OCI-LY1 (cell line): Measurements from ENCODE around the gene INPP5A.

Source experiments
- H2AFZ ChIP-seq: fragments of 200-600 bp; sonication (generic), shearing (Covaris generic); 2 replicates; pipeline ENCODE4 v1.6.0; 2014; ENCODE audit warnings: antibody characterized with exemption, mild to moderate bottlenecking, low read length
- H3F3A ChIP-seq: fragments of 200-600 bp; sonication (generic), shearing (Covaris generic); 2 replicates; pipeline ENCODE4 v1.6.0; 2014; ENCODE audit warnings: mild to moderate bottlenecking, antibody characterized with exemption, low read length, moderate library complexity; ENCODE audit not compliant: insufficient read depth
- H3K27ac ChIP-seq: fragments of 200-600 bp; sonication (generic); 2 replicates; pipeline ENCODE4 v1.5.1; 2014; ENCODE audit warnings: low read length, mixed run types, mild to moderate bottlenecking, low read depth; ENCODE audit not compliant: poor library complexity, severe bottlenecking
- H3K27me3 ChIP-seq: fragments of 200-600 bp; sonication (generic); 2 replicates; pipeline ENCODE4 v1.6.0; 2014; ENCODE audit warnings: antibody characterized with exemption, mild to moderate bottlenecking, low read length, moderate library complexity; ENCODE audit not compliant: insufficient read depth
- H3K36me3 ChIP-seq: fragments of 200-600 bp; sonication (generic); 2 replicates; pipeline ENCODE4 v1.6.1; 2014; ENCODE audit warnings: mild to moderate bottlenecking, antibody characterized with exemption, low read length, moderate library complexity, mixed read lengths; ENCODE audit not compliant: insufficient read depth
- H3K4me1 ChIP-seq: fragments of 200-600 bp; sonication (generic); 2 replicates; pipeline ENCODE4 v1.5.1; 2014; ENCODE audit warnings: mild to moderate bottlenecking, low read length, moderate library complexity; ENCODE audit not compliant: insufficient read depth, severe bottlenecking
- H3K4me2 ChIP-seq: fragments of 200-600 bp; sonication (generic), shearing (Covaris generic); 2 replicates; pipeline ENCODE4 v1.6.1; 2014; ENCODE audit warnings: low read length
- H3K4me3 ChIP-seq: fragments of 200-600 bp; sonication (generic); 2 replicates; pipeline ENCODE4 v1.5.1; 2014; ENCODE audit warnings: low read length, low read depth, mild to moderate bottlenecking, mixed read lengths; ENCODE audit not compliant: poor library complexity, severe bottlenecking
- H3K79me2 ChIP-seq: fragments of 200-600 bp; shearing (Covaris generic); 2 replicates; pipeline ENCODE4 v1.6.1; 2016; ENCODE audit warnings: mixed run types, low read length, mixed read lengths; ENCODE audit not compliant: insufficient read depth
- H3K9ac ChIP-seq: fragments of 200-600 bp; sonication (generic), shearing (Covaris generic); 2 replicates; pipeline ENCODE4 v1.6.1; 2014; ENCODE audit warnings: mild to moderate bottlenecking, low read length, mixed read lengths
- H3K9me2 ChIP-seq: fragments of 200-600 bp; sonication (generic), shearing (Covaris generic); 2 replicates; pipeline ENCODE4 v1.6.1; 2014; ENCODE audit warnings: low read depth, mild to moderate bottlenecking, low read length, mixed read lengths
- H3K9me3 ChIP-seq: fragments of 200-600 bp; shearing (Covaris generic); 2 replicates; pipeline ENCODE4 v1.6.1; 2014; ENCODE audit warnings: low read length, mixed read lengths
- H4K20me1 ChIP-seq: fragments of 200-600 bp; sonication (generic), shearing (Covaris generic); 2 replicates; pipeline ENCODE4 v1.6.0; 2016; ENCODE audit warnings: mild to moderate bottlenecking, low read length; ENCODE audit not compliant: insufficient read depth
- EZH2 ChIP-seq: fragments of 200-600 bp; sonication (generic), shearing (Covaris generic); IDR thresholded peaks from 2 replicates; pipeline ENCODE4 v1.8.0; 2017; ENCODE audit warnings: borderline replicate concordance, mixed run types, mild to moderate bottlenecking, antibody characterized with exemption, low read length, moderate library complexity, mixed read lengths
- TF ChIP-seq, protein P1 (sequence below): fragments of 200-600 bp; sonication (generic), shearing (Covaris generic); IDR thresholded peaks from 2 replicates; pipeline ENCODE4 v1.5.1; 2017; ENCODE audit warnings: mild to moderate bottlenecking, antibody characterized with exemption, low read length, moderate library complexity, mixed read lengths

Gene INPP5A

DNA sequence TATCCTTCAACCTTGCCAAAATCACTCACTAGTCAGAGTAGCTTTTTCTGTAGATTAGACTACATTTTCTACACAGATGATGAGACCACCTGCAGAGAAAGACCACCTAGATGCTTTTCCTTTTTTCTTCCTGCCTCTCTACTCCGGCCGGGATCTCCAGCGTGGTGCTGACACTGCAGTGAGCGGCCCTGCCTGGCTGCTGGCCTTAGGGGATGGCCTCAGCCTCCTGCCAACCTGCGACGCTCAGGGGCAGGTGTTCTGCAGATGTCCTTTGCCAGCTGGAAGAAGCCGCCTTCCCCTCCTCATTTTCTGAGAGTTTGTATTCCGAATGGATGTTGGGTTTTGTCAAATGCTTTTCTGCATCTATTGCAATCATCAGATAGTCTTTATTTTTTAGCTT lies 291.8 kb downstream of the INPP5A start:
- Histone ChIP-seq H3K36me3 (no peaks in the 10 kb centered on the region), H3K4me1 (no peaks in the 10 kb centered on the region), H2AFZ (no peak overlapping the region), H3F3A (no peaks in the 10 kb centered on the region), H3K4me2 (no peak overlapping the region), H4K20me1 (no peaks in the 10 kb centered on the region), H3K4me3 (no peak overlapping the region), H3K9me3 (no peaks in the 10 kb centered on the region), H3K9me2 (no peaks in the 10 kb centered on the region), H3K79me2 (no peaks in the 10 kb centered on the region), H3K27me3 (no peaks in the 10 kb centered on the region), H3K9ac (no peak overlapping the region), H3K27ac (no peak overlapping the region)
- TF ChIP-seq, protein P1, sequence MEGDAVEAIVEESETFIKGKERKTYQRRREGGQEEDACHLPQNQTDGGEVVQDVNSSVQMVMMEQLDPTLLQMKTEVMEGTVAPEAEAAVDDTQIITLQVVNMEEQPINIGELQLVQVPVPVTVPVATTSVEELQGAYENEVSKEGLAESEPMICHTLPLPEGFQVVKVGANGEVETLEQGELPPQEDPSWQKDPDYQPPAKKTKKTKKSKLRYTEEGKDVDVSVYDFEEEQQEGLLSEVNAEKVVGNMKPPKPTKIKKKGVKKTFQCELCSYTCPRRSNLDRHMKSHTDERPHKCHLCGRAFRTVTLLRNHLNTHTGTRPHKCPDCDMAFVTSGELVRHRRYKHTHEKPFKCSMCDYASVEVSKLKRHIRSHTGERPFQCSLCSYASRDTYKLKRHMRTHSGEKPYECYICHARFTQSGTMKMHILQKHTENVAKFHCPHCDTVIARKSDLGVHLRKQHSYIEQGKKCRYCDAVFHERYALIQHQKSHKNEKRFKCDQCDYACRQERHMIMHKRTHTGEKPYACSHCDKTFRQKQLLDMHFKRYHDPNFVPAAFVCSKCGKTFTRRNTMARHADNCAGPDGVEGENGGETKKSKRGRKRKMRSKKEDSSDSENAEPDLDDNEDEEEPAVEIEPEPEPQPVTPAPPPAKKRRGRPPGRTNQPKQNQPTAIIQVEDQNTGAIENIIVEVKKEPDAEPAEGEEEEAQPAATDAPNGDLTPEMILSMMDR = no peak
- TF ChIP-seq EZH2 = no peak

DNA sequence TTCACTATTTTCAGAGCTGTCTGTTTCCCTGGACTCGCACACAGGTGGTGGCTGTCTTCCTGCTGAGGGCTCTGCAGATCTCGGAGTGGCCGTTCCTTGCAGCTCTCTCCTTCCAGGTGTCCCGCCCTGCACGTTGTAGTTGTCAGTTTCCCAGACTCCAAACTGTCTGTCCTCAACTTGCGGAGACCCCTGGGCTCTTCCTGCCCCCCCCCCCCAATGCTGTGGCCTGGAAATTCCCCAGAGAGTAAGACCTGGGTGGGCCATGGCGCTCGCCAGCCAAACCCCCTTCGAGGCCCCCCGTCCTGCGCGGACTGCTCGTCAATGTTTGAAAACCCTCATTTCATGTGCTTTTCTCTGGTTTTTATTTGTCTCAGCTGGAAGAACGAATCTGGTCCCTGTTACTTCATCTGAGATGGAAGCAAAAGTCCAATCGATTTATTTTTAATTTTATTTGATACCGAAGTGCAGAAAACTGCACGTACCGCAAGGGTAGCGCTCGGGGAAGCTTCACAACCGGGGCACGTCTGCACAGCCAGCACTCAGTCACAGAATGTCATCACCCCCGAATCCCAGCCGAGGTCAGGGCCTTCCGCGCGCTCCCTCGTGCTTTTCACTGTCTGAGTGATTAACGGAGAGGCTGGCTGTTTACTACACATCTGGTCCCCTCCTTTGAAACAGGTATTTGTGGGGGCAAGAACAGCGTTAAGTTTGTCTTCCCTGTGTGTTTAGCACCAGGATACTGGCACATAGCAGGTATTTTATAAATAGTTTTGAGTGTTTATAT lies 294.8 kb downstream of the INPP5A start:
- Histone ChIP-seq H3F3A (no peaks in the 10 kb centered on the region), H3K79me2 (no peaks in the 10 kb centered on the region), H3K9ac (no peak overlapping the region), H3K4me1 (no peaks in the 10 kb centered on the region), H3K4me2 (no peak overlapping the region), H4K20me1 (no peaks in the 10 kb centered on the region), H3K36me3 (no peaks in the 10 kb centered on the region), H3K9me2 (no peaks in the 10 kb centered on the region), H3K27me3 (no peaks in the 10 kb centered on the region), H3K4me3 (no peak overlapping the region), H3K27ac (no peak overlapping the region), H2AFZ (no peak overlapping the region), H3K9me3 (no peaks in the 10 kb centered on the region)
- TF ChIP-seq EZH2 = no peak
- TF ChIP-seq, protein P1 = no peak
